ENCODE results near the gene TRIM16.
A peak's percentile ranks its signal among the peaks of the same experiment; 100 is the strongest.
"Not testable (repeated sequence)": the region's sequence is repeated elsewhere in the genome, so short reads cannot be mapped to it uniquely, and the experiment has no call there.

Gene TRIM16

DNA sequence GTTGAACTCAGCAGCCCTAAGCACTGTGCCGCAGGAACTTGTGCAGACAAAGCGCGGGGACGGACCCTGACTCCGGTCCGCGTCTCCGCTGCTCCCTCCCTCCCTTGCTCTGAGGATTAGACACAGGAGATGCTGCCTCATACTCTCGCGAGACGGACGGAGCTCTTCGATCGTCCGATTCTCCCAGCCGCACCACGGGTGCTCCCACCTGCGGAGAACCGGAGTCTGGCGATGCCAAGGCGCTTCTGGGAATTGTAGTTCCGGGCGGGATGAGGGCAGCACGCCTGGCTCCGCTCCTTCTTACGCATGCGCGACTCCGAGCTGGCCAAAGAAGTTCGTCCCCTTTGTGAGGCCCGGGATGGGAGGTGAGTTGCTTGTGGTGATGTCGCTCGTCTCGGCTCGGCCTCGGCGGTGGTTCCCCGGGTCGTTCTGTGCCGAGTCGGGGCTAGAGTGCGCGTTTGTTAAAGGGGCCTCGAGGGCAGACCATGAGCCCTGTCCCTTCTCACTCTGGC is 15.4 kb upstream of the TRIM16 start, which contains the start of gene ZNF286A (continued):
- TF ChIP-seq ZNF629 (tag by site-specific recombination; IDR thresholded peaks at IDR 0.05) (0 out of 2 replicates have a peak, but pooled peaks have one; percentile 35), SCRT2 (tag by site-specific recombination; IDR thresholded peaks at IDR 0.05) (peak; percentile 48; the same call in 1 of the 2 replicates), ZNF335 (tag by site-specific recombination; conservative IDR thresholded peaks at IDR 0.05) (peak; percentile 74), ZNF76 (tag by site-specific recombination; IDR thresholded peaks at IDR 0.05; ENCODE audit: borderline replicate concordance, low read depth) (peak; percentile 95), ZXDB (tag by site-specific recombination; IDR thresholded peaks at IDR 0.05) (0 out of 2 replicates have a peak, but pooled peaks have one; percentile 34), ZEB2 (tag by site-specific recombination; IDR thresholded peaks at IDR 0.05) (peak; percentile 80), SP3 (tag by site-specific recombination; IDR thresholded peaks at IDR 0.05) (peak; percentile 57), ZNF366 (tag by site-specific recombination; conservative IDR thresholded peaks at IDR 0.05) (peak; percentile 54), ZBTB17 (tag by site-specific recombination; IDR thresholded peaks at IDR 0.05) (peak; percentile 99), GLIS2 (tag by site-specific recombination; IDR thresholded peaks at IDR 0.05) (peak; percentile 91), ZNF341 (tag by site-specific recombination; IDR thresholded peaks at IDR 0.05; ENCODE audit: low read depth) (peak; percentile 77), SCRT1 (tag by site-specific recombination; IDR thresholded peaks at IDR 0.05; ENCODE audit: borderline replicate concordance) (peak; percentile 16; the same call in 1 of the 2 replicates), ZIC2 (tag by site-specific recombination; IDR thresholded peaks at IDR 0.05) (peak; percentile 69), SP2 (tag by site-specific recombination; IDR thresholded peaks at IDR 0.05) (peak; percentile 58), ZNF394 (tag by site-specific recombination; IDR thresholded peaks at IDR 0.05; ENCODE audit: borderline replicate concordance) (peak; percentile 90; the same call in 1 of the 2 replicates), IKZF3 (tag by site-specific recombination; IDR thresholded peaks at IDR 0.05) (peak; percentile 58; the same call in 1 of the 2 replicates)
- TF ChIP-seq, protein P1, sequence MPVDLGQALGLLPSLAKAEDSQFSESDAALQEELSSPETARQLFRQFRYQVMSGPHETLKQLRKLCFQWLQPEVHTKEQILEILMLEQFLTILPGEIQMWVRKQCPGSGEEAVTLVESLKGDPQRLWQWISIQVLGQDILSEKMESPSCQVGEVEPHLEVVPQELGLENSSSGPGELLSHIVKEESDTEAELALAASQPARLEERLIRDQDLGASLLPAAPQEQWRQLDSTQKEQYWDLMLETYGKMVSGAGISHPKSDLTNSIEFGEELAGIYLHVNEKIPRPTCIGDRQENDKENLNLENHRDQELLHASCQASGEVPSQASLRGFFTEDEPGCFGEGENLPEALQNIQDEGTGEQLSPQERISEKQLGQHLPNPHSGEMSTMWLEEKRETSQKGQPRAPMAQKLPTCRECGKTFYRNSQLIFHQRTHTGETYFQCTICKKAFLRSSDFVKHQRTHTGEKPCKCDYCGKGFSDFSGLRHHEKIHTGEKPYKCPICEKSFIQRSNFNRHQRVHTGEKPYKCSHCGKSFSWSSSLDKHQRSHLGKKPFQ (tag by site-specific recombination; IDR thresholded peaks at IDR 0.05) = peak; percentile 66
- TF ChIP-seq, protein P2, sequence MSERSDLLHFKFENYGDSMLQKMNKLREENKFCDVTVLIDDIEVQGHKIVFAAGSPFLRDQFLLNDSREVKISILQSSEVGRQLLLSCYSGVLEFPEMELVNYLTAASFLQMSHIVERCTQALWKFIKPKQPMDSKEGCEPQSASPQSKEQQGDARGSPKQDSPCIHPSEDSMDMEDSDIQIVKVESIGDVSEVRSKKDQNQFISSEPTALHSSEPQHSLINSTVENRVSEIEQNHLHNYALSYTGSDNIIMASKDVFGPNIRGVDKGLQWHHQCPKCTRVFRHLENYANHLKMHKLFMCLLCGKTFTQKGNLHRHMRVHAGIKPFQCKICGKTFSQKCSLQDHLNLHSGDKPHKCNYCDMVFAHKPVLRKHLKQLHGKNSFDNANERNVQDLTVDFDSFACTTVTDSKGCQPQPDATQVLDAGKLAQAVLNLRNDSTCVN (tag by site-specific recombination; optimal IDR thresholded peaks at IDR 0.05) = peak; percentile 77
- TF ChIP-seq, protein P3, sequence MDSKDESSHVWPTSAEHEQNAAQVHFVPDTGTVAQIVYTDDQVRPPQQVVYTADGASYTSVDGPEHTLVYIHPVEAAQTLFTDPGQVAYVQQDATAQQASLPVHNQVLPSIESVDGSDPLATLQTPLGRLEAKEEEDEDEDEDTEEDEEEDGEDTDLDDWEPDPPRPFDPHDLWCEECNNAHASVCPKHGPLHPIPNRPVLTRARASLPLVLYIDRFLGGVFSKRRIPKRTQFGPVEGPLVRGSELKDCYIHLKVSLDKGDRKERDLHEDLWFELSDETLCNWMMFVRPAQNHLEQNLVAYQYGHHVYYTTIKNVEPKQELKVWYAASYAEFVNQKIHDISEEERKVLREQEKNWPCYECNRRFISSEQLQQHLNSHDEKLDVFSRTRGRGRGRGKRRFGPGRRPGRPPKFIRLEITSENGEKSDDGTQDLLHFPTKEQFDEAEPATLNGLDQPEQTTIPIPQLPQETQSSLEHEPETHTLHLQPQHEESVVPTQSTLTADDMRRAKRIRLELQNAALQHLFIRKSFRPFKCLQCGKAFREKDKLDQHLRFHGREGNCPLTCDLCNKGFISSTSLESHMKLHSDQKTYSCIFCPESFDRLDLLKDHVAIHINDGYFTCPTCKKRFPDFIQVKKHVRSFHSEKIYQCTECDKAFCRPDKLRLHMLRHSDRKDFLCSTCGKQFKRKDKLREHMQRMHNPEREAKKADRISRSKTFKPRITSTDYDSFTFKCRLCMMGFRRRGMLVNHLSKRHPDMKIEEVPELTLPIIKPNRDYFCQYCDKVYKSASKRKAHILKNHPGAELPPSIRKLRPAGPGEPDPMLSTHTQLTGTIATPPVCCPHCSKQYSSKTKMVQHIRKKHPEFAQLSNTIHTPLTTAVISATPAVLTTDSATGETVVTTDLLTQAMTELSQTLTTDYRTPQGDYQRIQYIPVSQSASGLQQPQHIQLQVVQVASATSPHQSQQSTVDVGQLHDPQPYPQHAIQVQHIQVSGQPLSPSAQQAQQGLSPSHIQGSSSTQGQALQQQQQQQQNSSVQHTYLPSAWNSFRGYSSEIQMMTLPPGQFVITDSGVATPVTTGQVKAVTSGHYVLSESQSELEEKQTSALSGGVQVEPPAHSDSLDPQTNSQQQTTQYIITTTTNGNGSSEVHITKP (tag by site-specific recombination; IDR thresholded peaks at IDR 0.05) = peak; percentile 81

DNA sequence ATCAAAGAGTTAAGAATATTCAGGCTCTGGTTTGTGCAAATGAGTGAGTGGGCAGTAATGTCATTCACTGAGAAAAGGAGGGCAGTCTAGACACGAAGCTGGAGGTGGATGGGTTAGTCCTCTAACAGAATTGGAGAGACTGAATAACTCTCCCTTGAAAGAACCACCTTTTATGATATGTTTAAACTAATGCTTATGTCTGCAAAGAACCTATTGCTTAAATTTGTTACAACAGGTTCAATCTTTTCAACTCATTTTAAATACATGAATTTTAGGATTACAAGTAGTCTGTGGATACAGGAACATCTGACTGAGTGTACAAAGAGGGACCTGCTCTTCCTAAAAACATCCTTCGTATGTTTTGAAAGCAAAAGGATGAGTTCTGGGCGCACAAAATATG is 14.9 kb upstream of the TRIM16 start:
- H3K36me3 ChIP-seq (ENCODE audit: control insufficient read depth in 2 of 2, insufficient read depth in 1 of 2, low read length in 2 of 2) = peaks cover 9 to 20% of the 10 kb centered on the region in 2 experiments; a peak in 2 of 3 replicates
- H3K4me3 ChIP-seq (ENCODE audit: low read depth, low read length) = peak overlapping the region; percentile 29
- POLR2A ChIA-PET = interaction anchor here (0.5 to 1.2 kb wide), 3 partner anchors 40 to 222 kb away, joined by 3 to 14 read pairs (median 3); no protein-coding TSS in a partner anchor
- H3K4me1 ChIP-seq (ENCODE audit: control insufficient read depth, insufficient read depth, low read length); H3K27ac ChIP-seq (ENCODE audit: extremely low read depth, low read depth, low read length); CTCF ChIA-PET; H3K9me3 ChIP-seq (ENCODE audit: control insufficient read depth, insufficient read depth, low read depth, low read length): not testable (repeated sequence)

DNA sequence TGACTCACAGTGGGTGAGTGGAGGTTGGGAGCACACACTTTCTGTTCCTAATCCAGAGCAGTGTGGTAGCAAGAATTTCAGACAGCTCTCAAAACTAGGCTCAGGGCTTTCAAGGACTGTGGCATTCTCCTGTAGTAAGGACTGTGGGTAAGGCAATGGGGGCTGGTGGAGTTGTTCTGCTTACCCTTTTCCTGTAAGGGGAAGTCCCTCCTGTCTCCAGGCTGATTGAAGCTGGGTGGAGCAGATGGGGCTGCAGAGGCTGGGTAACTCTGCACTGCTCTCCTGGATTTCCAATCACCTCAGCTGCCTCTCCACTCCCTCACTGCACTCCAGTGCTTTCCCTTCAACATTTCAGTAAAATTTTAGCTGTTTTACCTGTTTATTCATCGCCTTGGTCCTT is 3.4 kb upstream of the TRIM16 start:
- H3K27ac ChIP-seq (ENCODE audit: extremely low read depth, low read depth, low read length); POLR2A ChIA-PET: not testable (repeated sequence)

DNA sequence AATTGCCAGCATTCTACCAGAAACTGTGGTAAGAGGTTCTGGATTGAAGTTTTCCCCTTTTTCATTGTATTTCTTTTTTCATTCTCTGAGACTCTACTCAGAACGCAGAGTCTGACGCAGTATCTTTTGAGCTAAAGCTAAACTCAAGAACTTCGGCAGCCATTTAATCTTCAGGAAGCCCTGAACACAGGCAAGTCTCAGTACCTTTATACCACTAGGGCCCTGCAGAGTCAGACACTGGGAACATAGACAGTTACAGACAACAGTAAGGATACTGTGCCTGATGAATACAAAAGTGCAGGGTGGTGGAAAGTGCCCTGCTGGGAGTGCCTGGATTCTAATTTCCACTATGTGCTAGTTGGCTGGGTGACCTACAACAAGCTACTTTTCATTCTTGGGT is 976 bp downstream of the TRIM16 start:
- H3K4me3 ChIP-seq (ENCODE audit: low read depth, low read length); CTCF ChIA-PET; H3K27ac ChIP-seq (ENCODE audit: extremely low read depth, low read depth, low read length); POLR2A ChIA-PET; H3K36me3 ChIP-seq (ENCODE audit: control insufficient read depth in 2 of 2, insufficient read depth in 1 of 2, low read length in 2 of 2); H3K9me3 ChIP-seq (ENCODE audit: control insufficient read depth, insufficient read depth, low read depth, low read length); H3K4me1 ChIP-seq (ENCODE audit: control insufficient read depth, insufficient read depth, low read length): not testable (repeated sequence)

More for the DNA sequence above, 3.4 kb upstream of the TRIM16 start:
- H3K4me3 ChIP-seq (ENCODE audit: low read depth, low read length); H3K36me3 ChIP-seq (ENCODE audit: control insufficient read depth in 2 of 2, insufficient read depth in 1 of 2, low read length in 2 of 2); H3K9me3 ChIP-seq (ENCODE audit: control insufficient read depth, insufficient read depth, low read depth, low read length); CTCF ChIA-PET; H3K4me1 ChIP-seq (ENCODE audit: control insufficient read depth, insufficient read depth, low read length): not testable (repeated sequence)

DNA sequence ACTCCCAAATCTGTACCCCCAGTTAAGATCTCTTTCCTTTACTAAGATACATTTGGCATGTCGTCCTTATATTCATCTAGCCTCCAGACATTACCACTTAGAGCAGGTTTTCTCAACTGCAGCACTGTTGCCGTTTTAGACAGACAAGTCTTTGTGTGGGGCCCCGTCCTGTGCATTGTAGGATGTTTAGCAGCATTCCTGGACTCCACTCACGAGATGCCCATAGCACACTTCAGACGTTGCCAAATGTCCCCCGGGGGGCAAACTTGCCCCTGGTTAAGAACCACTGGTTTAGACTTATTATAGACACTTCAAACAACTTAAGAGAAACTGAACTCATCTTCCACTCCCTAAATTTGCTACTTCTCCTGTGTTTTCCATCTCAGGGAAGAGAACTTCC is 8.1 kb downstream of the TRIM16 start:
- H3K27ac ChIP-seq (ENCODE audit: extremely low read depth, low read depth, low read length); POLR2A ChIA-PET; CTCF ChIA-PET; H3K4me3 ChIP-seq (ENCODE audit: low read depth, low read length); H3K4me1 ChIP-seq (ENCODE audit: control insufficient read depth, insufficient read depth, low read length); H3K9me3 ChIP-seq (ENCODE audit: control insufficient read depth, insufficient read depth, low read depth, low read length): not testable (repeated sequence)
- H3K36me3 ChIP-seq (ENCODE audit: control insufficient read depth in 2 of 2, insufficient read depth in 1 of 2, low read length in 2 of 2) = peaks cover 0 to 22% of the 10 kb centered on the region in 2 experiments; a peak in 2 of 3 replicates
